GM21447 (cell line): ENCODE measurements around the gene ZBTB22.
"Not testable (repeated sequence)": the region's sequence is repeated elsewhere in the genome, so short reads cannot be mapped to it uniquely, and the experiment has no call there.

Experiments used
- ATAC-seq: cut with Tn5 transposase; IDR thresholded peaks from one replicate; pipeline ENCODE4 v1.9.1; 2021; ENCODE audit not compliant: unreplicated experiment

ZBTB22 gene

DNA sequence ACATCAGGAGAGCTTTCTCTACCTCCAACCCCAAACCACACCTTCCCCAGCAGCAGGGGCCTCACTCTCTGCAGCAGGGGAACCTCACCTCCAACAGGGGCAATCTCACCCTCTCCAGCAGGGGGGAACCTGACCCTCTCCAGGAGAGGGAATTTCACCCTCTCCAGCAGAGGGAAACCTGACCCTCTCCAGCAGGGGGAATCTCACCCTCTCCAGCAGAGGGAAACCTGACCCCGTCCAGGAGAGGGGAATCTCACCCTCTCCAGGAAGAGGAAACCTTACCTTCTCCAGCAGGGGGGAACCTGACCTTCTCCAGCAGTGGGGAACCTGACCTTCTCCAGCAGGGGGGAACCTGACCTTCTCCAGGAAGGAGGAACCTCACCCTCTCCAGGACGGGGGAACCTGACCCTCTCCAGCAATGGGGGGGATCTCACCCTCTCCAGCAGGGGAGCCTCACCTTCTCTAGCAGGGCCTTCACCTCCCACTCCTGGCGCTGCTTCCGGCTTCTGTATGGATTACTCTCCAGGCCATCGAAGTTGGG, 37.5 kb downstream of the ZBTB22 start:
- ATAC-seq, result no peak

DNA sequence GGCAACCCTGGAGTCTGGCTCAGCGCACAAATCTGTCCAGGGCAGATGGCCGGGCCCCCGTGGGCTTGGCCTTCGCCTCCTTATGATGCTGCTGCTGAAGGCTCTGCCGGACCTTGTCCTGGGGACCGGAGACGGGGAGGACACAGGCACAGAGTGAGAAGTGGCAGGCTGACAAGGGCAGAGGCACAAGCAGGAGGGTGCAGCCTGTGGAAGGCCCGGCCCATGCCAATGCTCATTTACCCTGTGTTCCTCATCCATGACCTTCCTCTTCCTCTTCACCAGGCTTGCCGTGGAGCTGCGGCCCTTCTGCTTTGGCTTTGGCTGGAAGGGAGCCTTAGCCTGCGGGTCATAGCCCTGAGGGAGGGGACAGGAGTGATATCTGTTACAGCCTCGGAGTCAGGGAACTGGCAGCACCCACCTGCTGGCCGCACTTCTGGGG, 38.3 kb downstream of the ZBTB22 start:
- no peak for ATAC-seq

DNA sequence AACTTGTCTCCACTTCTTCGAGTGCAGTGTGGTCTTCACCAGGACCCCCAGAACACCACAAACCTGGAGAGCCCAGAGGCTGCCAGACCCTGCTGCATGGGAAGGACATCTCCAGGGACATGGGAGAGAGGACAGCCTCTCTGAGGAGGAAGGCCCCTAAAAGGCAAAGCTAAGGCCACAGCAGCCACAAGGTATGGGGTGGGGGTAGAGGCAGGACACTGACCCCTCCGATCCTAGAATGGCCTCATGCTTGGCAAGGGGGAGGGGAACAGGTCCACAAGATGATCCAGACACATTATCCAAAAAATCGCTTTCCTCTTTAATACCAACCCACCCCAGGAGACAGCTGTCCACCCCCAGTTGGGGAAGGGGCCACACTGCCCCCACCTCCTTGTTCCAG, 38.7 kb downstream of the ZBTB22 start:
- ATAC-seq, result no peak

DNA sequence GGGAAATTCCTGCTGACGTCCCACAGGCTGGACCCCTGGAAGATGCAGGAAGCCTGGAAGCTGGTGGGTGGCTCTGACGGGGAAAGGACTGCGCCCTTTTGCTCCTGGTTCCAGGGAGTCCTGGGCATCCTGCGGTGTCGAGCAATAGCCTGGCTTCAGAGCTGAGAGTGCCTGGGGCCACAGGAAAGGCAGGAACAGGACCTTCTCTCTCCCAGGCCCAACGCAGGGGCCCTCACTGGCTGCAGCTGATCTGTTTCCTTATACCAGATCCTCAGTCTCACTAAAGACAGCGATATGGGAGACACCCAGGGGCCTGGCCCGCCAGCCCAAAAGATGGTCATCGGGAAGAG, 39.2 kb downstream of the ZBTB22 start:
- ATAC-seq, result no peak

- no peak for ATAC-seq
Measured at GRCh38 chr6:33277663-33278391, 39.7 kb downstream of the ZBTB22 start.

DNA sequence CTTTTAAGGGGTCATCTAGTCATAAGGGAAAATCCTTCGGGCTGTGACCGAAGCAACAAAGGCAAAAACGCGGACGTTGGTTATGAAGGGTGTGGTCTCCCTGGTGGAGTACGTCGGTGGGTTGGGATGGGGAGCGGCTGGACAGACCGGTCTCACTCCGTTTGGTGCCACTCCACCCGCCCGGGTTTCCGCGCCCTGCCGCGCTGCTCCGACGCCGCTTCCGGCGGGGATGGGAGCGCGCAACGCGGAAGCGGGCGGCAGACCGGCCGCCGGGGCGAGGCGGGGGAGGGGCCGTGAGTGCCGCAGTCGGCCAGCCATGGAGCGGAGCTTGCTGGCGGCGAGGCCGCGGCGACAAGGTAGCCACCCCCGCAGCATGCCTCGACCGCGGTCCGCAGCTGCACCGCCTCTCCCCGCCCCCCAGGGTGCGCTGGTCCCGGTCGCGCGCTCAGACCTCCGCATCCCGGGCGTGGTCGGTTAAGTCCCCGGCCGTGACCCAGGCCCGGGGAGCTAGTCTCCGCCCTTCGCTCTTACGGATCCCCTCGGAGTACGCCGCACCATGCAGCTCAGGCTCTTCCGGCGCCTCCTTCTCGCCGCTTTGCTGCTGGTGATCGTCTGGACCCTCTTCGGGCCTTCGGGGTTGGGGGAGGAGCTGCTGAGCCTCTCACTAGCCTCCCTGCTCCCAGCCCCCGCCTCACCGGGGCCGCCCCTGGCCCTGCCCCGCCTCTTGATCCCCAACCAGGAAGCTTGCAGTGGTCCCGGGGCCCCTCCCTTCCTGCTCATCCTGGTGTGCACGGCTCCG, 40.5 kb downstream of the ZBTB22 start, which contains the start of gene B3GALT4:
TSS of gene B3GALT4 (plus strand) at position 260 of the 799 bp plus-strand sequence. CDS start at position 557, 297 bp downstream.
- peak; percentile 52 for ATAC-seq

DNA sequence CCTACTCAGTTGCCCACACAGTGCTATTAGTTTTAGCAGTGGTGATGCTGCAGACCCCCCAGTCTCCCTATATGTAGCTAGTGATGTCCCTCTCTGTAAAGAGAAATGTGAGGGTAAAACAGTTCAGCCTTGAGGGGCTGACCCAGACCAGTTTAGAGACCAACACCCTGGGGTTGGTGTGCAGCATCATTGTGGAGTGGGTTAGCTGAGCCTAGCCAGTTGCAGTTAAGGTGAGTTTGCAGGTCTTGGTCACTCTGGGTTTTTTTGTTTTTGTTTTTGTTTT, 41.0 kb downstream of the ZBTB22 start:
- ATAC-seq, result no peak

DNA sequence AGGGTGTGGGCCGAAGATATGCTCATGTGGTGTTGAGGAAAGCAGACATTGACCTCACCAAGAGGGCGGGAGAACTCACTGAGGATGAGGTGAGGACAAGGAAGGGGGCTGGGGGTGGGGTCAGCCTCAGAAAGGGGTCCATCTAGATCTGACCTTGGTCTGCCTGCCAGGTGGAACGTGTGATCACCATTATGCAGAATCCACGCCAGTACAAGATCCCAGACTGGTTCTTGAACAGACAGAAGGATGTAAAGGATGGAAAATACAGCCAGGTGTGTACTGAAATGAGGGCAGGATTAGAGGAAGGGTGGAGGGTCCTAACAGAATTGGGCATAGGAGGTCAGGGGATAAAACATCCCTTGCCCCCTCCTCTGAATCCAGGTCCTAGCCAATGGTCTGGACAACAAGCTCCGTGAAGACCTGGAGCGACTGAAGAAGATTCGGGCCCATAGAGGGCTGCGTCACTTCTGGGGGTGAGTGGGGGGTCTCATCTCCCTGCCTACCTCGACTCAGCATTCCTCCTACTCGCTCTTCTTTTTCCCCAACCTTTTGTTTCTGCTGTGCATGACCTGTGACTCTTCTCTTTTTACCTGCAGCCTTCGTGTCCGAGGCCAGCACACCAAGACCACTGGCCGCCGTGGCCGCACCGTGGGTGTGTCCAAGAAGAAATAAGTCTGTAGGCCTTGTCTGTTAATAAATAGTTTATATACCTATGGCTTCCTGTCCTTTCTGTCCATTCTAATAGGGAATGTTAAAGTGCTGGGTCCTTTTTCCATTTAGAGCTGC, 41.6 kb downstream of the ZBTB22 start:
- not testable (repeated sequence) for ATAC-seq

DNA sequence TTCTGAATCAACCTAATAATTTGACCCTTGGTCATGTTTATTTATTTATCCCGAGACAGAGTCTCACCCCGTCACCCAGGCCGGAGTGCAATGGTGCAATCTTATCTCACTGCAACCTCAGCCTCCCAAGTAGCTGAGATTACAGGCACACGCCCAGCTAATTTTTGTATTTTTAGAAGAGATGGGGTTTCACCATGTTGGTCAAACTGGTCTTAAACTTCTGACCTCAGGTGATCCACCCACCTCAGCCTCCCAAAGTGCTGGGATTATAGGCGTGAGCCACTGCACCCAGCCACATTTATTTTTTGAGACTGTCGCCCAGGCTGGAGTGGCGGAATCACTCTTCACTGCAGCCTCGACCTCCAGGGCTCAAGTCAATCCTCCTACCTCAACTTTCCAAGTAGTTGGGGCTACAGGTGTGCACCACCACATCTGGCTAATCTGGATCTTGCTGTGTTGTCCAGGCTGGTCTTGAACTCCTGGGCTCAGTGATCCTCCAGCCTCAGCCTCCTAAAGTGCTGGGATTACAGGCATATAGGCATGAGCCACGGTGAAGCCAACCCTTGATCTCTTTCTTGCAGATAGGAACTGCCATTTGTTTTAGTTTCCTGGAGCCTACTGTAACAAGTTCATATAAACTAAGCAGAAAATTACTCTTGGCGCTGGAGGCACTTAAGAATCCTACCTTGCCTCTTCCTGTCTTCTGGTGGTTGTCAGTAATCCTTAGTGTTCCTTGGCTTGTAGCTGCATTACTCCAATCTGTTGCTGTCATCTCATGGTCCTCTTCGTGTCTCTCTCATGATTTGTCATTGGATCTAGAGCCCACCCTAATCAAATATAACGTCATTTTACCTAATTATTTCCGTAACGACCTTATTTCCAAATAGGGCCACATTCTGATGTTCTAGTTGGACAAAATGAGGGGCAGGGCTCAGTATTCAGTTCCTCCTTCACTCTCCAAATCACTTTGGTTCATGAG, 43.3 kb downstream of the ZBTB22 start:
- ATAC-seq, result no peak

GRCh38 chr6:33273129-33273923, 44.2 kb downstream of the ZBTB22 start:
- no peak for ATAC-seq

- peak; percentile 18 for ATAC-seq
Measured at GRCh38 chr6:33272275-33273128, 45.0 kb downstream of the ZBTB22 start.

- peak; percentile 84 for ATAC-seq
Measured at GRCh38 chr6:33271468-33272274, 45.9 kb downstream of the ZBTB22 start, which contains the start of the genes RPS18 and VPS52. RPS18 (plus strand) TSS chr6:33272075; CDS start chr6:33272120, 45 bp downstream. VPS52 (minus strand) TSS chr6:33271876; CDS start chr6:33271675, 201 bp downstream.

DNA sequence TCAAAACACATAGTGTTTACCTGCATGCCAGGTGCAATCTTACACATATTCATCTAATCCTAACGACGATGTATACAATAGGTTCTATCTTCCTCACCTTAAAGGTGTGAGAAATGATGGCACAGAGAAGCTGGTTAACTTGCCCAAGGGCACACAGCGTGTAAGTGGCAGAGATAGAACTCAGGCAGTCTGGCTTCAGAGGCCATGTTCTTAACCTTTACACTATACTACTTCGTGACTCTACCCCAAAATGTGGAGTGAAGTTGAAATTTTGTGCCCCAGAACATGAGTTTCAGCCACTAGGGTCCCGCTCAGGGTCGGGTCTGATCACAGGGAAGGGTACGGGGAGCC, 46.5 kb downstream of the ZBTB22 start:
- no peak for ATAC-seq
